ENCODE results near the gene ZCCHC3.

DNA sequence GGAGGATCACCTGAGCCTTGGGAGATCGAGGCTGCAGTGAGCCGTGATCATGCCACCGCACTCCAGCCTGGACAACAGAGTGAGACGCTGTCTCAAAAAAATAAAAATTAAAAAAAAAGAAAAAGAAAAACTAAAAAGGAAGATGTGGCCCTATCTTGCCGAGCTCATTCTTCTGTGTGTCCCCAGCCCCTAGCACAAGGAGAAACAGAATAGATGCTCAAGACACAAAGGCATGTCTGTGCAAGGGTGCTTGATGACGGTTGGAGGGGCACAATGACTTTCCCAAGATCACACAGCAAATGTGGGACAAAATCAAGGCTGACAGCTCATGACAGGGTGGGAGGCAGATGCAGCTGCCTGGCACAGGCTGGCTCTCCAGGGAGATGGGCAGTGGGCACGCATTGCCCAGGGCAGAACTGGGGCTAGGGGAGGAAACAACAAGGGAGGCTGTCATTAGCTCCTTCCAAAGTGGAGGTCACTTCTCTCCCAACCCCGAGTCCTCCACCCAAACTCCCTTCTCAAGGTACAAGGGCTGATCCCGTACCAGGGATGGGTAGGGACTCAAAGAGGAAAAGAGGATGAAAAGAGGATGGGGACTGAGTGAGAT lies 48.8 kb downstream of the ZCCHC3 start:
- TF ChIP-seq POLR2A (IDR thresholded peaks at IDR 0.05), result no peak
- TF ChIP-seq, protein P1, sequence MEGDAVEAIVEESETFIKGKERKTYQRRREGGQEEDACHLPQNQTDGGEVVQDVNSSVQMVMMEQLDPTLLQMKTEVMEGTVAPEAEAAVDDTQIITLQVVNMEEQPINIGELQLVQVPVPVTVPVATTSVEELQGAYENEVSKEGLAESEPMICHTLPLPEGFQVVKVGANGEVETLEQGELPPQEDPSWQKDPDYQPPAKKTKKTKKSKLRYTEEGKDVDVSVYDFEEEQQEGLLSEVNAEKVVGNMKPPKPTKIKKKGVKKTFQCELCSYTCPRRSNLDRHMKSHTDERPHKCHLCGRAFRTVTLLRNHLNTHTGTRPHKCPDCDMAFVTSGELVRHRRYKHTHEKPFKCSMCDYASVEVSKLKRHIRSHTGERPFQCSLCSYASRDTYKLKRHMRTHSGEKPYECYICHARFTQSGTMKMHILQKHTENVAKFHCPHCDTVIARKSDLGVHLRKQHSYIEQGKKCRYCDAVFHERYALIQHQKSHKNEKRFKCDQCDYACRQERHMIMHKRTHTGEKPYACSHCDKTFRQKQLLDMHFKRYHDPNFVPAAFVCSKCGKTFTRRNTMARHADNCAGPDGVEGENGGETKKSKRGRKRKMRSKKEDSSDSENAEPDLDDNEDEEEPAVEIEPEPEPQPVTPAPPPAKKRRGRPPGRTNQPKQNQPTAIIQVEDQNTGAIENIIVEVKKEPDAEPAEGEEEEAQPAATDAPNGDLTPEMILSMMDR (IDR thresholded peaks at IDR 0.05), result no peak

Measured in testis (tissue), 2 donors.